ENCODE results near the gene PON2.

DNA sequence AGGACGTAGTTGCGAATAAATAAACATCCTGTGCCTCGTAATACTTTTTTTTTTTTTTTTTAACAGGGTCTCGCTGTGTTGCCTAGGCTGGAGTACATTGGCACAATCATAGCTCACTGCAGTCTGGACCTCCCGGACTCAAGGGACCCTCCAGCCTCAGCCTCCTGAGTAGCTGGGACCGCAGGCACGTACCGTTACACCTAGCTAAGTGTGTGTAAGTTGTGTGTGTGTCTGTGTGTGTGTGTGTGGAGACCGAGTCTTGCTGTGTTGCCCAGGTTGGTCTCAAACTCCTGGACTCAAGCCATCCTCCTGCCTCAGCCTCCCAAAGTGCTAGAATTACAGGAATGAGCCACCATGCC is 573 bp upstream of the PON2 start:
- TF ChIP-seq, protein P1, sequence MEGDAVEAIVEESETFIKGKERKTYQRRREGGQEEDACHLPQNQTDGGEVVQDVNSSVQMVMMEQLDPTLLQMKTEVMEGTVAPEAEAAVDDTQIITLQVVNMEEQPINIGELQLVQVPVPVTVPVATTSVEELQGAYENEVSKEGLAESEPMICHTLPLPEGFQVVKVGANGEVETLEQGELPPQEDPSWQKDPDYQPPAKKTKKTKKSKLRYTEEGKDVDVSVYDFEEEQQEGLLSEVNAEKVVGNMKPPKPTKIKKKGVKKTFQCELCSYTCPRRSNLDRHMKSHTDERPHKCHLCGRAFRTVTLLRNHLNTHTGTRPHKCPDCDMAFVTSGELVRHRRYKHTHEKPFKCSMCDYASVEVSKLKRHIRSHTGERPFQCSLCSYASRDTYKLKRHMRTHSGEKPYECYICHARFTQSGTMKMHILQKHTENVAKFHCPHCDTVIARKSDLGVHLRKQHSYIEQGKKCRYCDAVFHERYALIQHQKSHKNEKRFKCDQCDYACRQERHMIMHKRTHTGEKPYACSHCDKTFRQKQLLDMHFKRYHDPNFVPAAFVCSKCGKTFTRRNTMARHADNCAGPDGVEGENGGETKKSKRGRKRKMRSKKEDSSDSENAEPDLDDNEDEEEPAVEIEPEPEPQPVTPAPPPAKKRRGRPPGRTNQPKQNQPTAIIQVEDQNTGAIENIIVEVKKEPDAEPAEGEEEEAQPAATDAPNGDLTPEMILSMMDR (IDR thresholded peaks at IDR 0.05): no peak
- no peak for TF ChIP-seq POLR2A (IDR thresholded peaks at IDR 0.05)

Data from heart left ventricle (tissue), 13 donors.